ENCODE results near the gene GCK.

GRCh38 chr7:44213206-44213876, 24.1 kb upstream of the GCK start:
- TF ChIP-seq MAX (IDR thresholded peaks at IDR 0.05): no peak
- no peak for TF ChIP-seq GABPA (IDR thresholded peaks at IDR 0.05 in 1 of 2, conservative IDR thresholded peaks at IDR 0.05 in 1 of 2)
- TF ChIP-seq CTCF (IDR thresholded peaks at IDR 0.05; ENCODE audit: low read depth, low read length, missing input control): no peak
- TF ChIP-seq ATF3 (IDR thresholded peaks at IDR 0.05): no peak
- no peak for TF ChIP-seq TAF1 (conservative IDR thresholded peaks at IDR 0.05)
